KBM-7 (cell line): ENCODE measurements around the gene PPP1R3C.

Source experiments
- DNase-seq: peaks from one replicate; pipeline ENCODE4 v3.0.0-alpha.2; 2015
- in situ Hi-C: fragments of 300-500 bp; cut with MboI; formaldehyde crosslinking; loops from 2 replicates; pipeline ENCODE4 v1.14.3; 2020; ENCODE audit warnings: low sequenced_read_pairs, low pct_unique_long_range_greater_than_20kb, mixed read lengths

Gene PPP1R3C

DNA sequence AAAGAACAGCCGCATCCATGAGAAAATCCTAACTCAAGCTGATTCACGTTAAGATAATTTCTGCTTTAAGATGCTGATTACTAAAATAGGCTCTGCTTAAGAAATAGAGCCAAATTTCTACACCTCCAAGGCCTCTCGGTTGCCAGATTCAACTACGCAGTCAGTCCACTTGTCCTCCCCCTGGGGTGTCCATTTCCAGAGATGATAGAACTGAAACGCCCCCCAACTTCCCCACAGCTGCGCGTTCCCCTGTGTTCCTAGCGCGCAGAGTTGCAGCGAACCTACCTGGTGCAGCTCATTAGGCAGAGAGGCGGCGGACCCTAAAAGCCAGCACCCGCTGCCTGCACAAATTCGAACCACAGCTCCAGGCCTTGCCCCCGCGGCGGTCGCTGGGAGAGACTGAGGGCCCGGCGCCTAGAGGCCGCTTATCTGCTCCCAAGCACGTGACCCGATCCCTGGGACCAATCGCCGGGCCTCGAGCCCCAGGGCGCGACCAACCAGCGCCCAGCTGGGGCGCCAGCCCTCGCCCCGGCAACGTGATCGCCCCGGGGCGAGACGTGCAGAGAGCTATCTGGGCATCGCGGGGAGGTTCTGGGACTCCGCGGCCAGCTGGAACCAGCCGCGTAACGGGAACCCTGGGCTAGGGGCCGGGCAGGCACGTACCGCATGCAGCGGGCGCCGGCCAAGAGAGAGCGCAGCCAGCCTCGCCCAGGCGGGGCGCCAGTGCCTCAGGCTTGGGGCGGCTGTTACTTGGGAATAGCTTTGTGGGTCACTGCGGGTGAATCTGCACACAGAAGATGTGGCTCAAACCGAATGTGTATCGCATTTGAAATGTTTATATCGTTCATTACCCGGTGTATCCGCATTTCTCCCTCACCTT is at the start of gene PPP1R3C:
PPP1R3C (minus strand) TSS at position 401 of the 880 bp plus-strand sequence; CDS start at position 299, 102 bp downstream.
- DNase-seq: peak; percentile 27
- in situ Hi-C loops: no loop called here

DNA sequence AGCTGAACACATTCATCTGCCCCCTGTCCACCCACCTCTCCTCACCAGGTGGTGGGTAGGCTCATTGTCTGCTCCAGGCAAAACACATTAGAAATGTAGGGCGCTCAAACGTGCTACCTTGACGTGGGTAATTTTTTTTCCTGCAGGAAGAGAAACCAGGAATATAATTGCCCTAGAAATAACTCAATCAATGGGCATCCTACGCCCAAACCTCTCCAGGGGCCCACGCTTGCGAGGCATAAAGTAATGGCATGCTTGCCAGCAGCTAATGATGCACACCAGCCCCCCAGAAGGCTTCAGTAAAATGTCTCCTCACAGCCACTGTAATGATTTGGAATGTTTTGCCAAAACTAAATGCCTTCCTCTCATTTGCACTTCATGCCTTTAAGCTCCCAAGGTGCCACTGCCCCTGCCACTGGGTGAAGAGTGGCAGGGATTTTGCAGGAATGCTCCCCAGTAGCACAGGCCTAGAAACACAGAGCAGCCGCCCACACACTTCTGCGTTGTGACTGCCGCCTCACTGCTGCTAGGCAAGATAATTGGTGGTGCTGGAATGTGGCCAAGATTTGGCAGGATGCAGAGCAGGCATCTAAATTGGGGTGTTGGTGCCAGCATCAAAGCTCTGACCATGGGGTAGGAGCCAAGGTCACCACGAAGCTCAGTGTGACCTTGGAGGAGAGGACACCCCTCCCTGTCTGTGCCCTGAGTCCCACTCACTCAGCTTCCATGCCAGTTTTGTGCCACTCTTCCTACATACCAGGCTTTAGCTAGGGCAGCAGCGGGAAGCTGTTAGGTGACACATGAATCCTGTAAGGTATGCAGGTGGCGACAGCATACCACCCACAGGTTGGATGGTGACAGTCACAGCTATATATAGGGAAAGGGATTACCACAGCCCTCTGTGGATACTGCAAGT is 48.7 kb upstream of the PPP1R3C start:
- in situ Hi-C loops: no loop called here
- DNase-seq: no peak

DNA sequence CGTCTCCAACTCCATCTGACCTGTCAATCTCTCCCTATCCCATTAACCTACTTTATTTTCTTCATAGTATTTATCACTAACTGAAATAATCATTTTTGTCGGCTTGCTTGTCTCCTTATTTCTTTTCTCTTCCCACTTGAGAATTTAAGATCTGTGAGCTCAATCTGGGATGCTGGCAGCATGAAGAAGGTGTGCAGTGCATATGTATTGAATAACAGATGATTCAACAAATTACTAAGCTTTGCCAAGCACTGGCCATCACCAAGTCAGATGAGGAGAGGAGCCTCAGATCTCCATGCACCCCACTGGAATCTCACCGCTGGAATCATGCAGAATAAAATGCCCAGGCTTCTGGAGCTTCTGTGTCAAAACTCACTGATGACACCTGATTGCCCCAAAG is 47.6 kb upstream of the PPP1R3C start:
- in situ Hi-C loops: no loop called here
- DNase-seq: no peak

DNA sequence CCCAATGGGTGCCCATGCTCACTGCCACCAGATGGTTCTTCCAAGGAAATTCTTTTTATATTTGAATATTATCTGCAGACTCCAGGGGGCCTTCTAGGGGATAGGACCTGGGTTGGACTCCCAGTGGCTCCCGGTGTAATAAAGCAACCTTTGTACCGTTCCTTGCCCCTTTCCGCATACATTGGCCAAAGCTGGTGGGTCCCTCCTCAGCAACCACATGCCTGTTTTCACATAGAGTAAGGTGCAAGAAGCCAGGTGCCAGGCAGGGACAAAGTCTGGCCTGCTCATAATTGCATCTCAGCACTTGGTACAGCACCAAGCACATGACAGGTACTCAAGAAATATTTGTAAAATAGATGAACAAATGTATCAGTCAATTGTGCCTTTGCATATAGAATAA is 46.4 kb upstream of the PPP1R3C start:
- DNase-seq: no peak
- in situ Hi-C loops: no loop called here

- in situ Hi-C loops: no loop called here
- DNase-seq: no peak
Measured at GRCh38 chr10:91677911-91678310, 45.0 kb upstream of the PPP1R3C start.

DNA sequence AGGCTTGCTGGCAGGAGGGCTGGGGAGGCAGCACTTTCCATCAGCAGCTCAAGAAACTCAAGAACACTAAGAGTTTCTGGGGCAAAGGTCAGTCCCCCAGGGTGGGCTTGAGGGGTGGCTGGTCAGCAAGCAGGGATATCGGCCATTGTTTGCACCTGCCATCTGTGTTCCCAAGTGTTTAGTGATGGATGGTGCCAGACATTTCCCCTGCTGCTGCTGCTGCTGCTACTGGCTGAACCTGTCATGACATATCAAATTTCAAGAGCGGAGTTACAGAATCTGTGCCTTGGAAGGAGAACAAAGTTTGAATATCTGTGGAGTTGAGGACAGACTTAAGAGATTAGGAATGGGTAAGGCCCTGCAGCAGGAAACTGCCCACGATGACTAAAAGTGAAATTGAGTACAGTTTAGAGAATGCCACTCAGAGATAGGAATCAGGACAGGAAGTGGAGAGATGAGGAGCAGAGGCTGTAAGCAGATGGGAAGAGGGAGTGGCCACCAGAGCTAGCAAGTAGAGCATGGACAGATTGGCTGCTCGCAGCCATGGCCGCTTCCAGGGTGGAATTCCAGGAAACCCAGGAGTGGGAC is 39.2 kb upstream of the PPP1R3C start:
- peak; percentile 81 for DNase-seq

GRCh38 chr10:91668913-91669312 is 36.0 kb upstream of the PPP1R3C start:
- DNase-seq: no peak
- in situ Hi-C loops: no loop called here

More for the DNA sequence above, 39.2 kb upstream of the PPP1R3C start:
- in situ Hi-C loops: no loop called here

GRCh38 chr10:91665842-91666241 is 33.0 kb upstream of the PPP1R3C start:
- no peak for DNase-seq
- in situ Hi-C loops: no loop called here

GRCh38 chr10:91664426-91664825 is 31.6 kb upstream of the PPP1R3C start:
- no peak for DNase-seq
- in situ Hi-C loops: no loop called here

GRCh38 chr10:91662993-91663392 is 30.1 kb upstream of the PPP1R3C start:
- no peak for DNase-seq

GRCh38 chr10:91653219-91653870 is 20.5 kb upstream of the PPP1R3C start:
- in situ Hi-C loops: no loop called here
- DNase-seq: no peak

More at GRCh38 chr10:91662993-91663392, 30.1 kb upstream of the PPP1R3C start:
- in situ Hi-C loops: no loop called here

- no peak for DNase-seq
- in situ Hi-C loops: no loop called here
Measured at GRCh38 chr10:91652364-91652763, 19.5 kb upstream of the PPP1R3C start.

DNA sequence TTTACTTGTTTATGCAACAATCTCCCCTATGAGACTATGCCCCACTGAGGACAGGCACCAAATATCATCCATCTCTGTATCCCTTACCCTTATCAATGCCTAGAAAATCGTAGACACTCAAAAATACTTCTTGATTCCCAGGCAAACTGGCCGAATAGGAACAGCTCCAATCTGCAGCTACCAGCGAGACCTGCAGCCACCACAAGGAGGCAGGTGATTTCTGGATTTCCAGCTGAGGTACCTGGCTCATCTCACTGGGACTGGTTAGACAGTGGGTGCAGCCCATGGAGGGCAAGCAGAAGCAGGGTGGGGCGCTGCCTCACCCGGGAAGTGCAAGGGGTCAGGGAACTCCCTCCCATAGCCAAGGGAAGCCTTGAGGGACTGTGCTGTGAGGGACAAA is 10.8 kb upstream of the PPP1R3C start:
- no peak for DNase-seq
- in situ Hi-C loops: no loop called here

DNA sequence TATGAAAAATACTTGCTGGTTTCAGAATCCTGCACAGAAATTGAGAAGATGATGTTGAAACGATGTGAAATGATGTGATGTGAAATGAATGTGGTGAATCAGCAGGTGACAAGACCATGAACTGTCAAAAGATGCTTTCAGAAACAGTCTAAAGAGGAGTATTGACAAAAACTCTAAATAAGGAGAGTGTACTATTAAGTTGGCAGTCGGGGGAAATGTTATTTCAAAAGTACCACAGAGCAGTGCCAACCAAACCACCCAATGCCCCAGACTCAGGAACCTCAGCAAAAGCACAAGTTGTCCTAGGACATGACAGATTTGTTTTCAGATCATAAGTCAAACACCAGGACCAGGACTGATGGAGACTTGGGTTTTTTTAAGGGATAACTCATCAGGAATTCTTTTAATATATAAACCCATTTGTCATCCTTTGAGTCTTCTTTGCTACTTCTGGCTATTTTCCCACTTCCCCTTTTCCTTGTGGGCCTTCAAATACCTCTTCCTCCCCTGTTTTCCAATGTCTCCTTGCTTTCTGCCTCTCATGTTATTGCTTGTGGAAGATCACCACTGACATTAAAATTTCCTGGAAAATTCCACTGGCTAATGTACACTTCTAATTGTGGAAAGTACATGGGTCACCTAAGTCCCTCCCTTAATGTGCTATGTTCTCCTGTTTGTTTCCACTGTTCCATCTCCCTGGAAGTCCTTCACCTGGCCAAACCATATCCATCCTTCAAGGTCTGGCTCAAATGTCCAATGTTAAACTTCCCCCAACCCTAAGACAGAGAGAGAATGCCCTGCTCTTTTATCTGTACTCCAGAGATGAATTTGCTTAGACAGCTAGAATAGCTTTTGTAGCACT is 10.2 kb upstream of the PPP1R3C start:
- in situ Hi-C loops: no loop called here
- DNase-seq: no peak

GRCh38 chr10:91636892-91637291 is 4.0 kb upstream of the PPP1R3C start:
- no peak for DNase-seq
- in situ Hi-C loops: no loop called here

DNA sequence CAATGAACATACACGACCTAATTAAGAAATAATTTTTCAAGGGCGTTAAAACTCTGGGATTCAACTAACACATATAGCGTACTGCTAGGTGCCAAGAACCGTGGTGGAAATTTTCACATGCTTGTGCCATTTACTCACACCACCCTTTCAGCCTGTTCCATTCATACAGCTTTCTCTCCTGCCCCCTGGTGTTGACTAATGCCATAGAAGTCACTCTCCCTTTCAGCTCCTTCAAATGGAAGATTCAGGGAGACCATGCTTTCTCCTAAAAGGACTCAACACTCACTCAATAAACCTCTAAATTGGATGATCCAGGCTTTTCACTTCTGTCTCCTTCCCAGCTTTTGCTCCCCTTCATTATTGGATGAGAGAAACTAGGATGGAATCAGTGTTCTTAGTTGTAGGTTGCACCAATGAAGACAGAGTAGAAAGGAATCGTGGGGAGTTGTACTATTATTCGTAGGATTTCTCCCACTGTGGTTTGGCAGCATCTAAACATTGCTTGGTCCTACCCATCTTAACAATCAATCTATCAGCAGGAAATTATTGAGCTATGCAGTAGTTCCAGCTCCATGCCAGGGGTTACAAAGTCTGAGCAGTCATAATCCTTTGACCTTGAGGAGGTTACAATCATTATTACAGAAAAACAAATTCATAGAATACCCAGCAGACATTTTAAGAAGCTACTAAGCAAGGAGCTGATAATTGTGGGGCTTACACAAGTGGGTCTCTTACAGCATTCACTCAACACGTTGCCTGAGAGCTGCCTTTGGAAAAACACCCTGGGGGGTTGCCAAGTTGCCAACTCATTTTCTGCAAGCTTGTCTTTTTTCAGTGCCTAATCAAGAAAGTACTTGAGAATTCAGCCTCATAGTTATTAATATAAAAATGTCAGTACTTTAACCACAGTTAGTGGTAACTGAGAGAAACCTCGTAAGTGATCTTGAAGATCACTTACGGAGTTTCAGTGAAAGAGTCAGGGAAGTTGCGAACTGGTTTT is 2.8 kb upstream of the PPP1R3C start:
- in situ Hi-C loops: no loop called here
- peak; percentile 63 for DNase-seq

DNA sequence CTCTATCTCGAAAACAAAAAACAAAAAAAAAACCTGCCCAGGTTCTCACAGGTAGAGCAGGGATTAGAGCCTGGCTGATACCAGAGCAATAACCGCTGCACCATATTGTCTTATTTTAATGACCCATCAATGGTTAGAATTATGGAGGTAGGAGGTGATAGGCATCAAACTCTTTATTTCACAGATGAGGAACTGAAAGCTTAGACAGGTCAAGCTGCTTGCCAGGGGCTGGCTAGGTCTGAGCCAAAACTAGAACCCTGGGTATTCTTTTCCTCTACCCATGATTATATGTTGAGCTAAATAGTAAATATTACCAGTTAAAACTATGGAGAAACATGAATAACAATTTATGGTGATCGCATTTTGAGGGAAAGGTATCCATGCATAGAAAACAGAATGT is 2.0 kb upstream of the PPP1R3C start:
- in situ Hi-C loops: no loop called here
- DNase-seq: no peak
